Activated CD4-positive, alpha-beta memory T cell treated with anti-CD3 and anti-CD28 coated beads for 36 hours (primary cell): Measurements from ENCODE around the gene DYNLT3. TPM values are rescaled to one million over a fixed set of nuclear protein-coding genes. Genes with fewer than 3 reads are reported as not detected.

Experiments
- CTCF ChIA-PET: fragments of 350-600 bp; sonication (Branson Sonifier 250); formaldehyde crosslinking; loops from one replicate; lab custom pipeline; 2021; ENCODE audit warnings: antibody characterized with exemption, inconsistent platforms; lab: Charles Lee
- POLR2A ChIA-PET: fragments of 350-600 bp; sonication (Branson Sonifier 250); formaldehyde crosslinking; loops from one replicate; lab custom pipeline; 2021; ENCODE audit warnings: antibody characterized with exemption; lab: Charles Lee
- DNase-seq: peaks from one replicate; pipeline ENCODE4 v3.0.0-alpha.2; 2020
- H3K27ac Mint-ChIP-seq: one replicate; pipeline ENCODE4 v1.8.0; 2021; ENCODE audit warnings: mixed read lengths
- H3K27me3 Mint-ChIP-seq: one replicate; pipeline ENCODE4 v1.8.0; 2021; ENCODE audit warnings: mixed read lengths
- H3K36me3 Mint-ChIP-seq: one replicate; pipeline ENCODE4 v1.8.0; 2021; ENCODE audit warnings: mixed read lengths
- H3K4me1 Mint-ChIP-seq: one replicate; pipeline ENCODE4 v1.8.0; 2021; ENCODE audit warnings: low read depth, mixed read lengths
- H3K4me3 Mint-ChIP-seq: one replicate; pipeline ENCODE4 v1.8.0; 2021; ENCODE audit warnings: mild to moderate bottlenecking, mixed read lengths
- H3K9me3 Mint-ChIP-seq: one replicate; pipeline ENCODE4 v1.8.0; 2021; ENCODE audit warnings: mixed read lengths
- intact Hi-C: fragments of 100-400 bp; cut with micrococcal nuclease; formaldehyde crosslinking; loops from one replicate; pipeline ENCODE4 v1.15.1; 2023
- total RNA-seq, 2 experiments: library from RNA; stranded (reverse); gene quantifications; one replicate each; pipeline ENCODE4 v1.2.3, GENCODE V29; 2021

Gene DYNLT3
- total RNA-seq, 2 experiments from 2014 or later, result 27.2 to 27.7 TPM

- intact Hi-C loops, result no loop called here
- ChIA-PET CTCF (interaction anchor here (4.0 kb wide), 1 partner anchor 9 kb away, joined by 12 read pairs; no protein-coding TSS in a partner anchor), POLR2A (interaction anchor here (0.6 kb wide), 1 partner anchor 213 kb away, joined by 4 read pairs; no protein-coding TSS in a partner anchor)
- DNase-seq, result no peak
- no peak overlapping the region for H3K27ac Mint-ChIP-seq
- H3K36me3 Mint-ChIP-seq, result peaks cover 4% of the 10 kb centered on the region
- no peak overlapping the region for H3K4me3 Mint-ChIP-seq
- H3K9me3 Mint-ChIP-seq, result no peaks in the 10 kb centered on the region
- H3K27me3 Mint-ChIP-seq, result no peaks in the 10 kb centered on the region
- H3K4me1 Mint-ChIP-seq, result peaks cover 2% of the 10 kb centered on the region
Observed at GRCh38 chrX:37834937-37835336, 12.4 kb downstream of the DYNLT3 start.

DNA sequence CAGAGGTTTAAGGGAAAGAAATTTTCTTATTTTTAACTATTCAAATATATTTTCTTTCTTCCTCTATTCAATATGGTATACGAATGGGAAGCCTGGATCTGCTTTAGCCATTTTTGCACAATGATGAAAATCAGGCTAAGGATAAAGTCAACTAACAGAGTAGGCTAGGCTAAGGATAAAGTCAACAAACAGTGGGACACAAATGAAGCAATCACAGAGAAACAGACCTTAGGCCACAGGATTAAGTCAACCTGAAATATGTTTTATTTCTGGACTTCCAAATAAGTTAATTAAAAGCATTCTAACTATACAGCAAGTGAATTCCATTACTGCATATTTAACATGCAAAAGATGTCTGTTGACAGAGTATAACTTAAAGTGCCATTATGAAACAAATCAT lies 17.0 kb downstream of the DYNLT3 start:
- ChIA-PET POLR2A (no interaction called here), CTCF (interaction anchor here (3.2 kb wide), 1 partner anchor 86 kb away, joined by 21 read pairs; no protein-coding TSS in a partner anchor)
- no peaks in the 10 kb centered on the region for H3K36me3 Mint-ChIP-seq
- H3K27me3 Mint-ChIP-seq, result no peaks in the 10 kb centered on the region
- peaks cover 12% of the 10 kb centered on the region for H3K4me1 Mint-ChIP-seq
- no peak for DNase-seq
- no peak overlapping the region for H3K27ac Mint-ChIP-seq
- H3K4me3 Mint-ChIP-seq, result no peak overlapping the region
- intact Hi-C loops, result no loop called here
- no peaks in the 10 kb centered on the region for H3K9me3 Mint-ChIP-seq

- H3K36me3 Mint-ChIP-seq, result no peaks in the 10 kb centered on the region
- no peak for DNase-seq
- ChIA-PET POLR2A (no interaction called here), CTCF (interaction anchor here (1.2 to 3.2 kb wide), 2 partner anchors 75 to 85 kb away, joined by 4 to 21 read pairs; no protein-coding TSS in a partner anchor)
- H3K4me1 Mint-ChIP-seq, result peaks cover 18% of the 10 kb centered on the region
- H3K9me3 Mint-ChIP-seq, result no peaks in the 10 kb centered on the region
- no peak overlapping the region for H3K27ac Mint-ChIP-seq
- intact Hi-C loops, result loop anchor here (10.0 kb wide), 1 partner anchor 255 kb away; the partner anchor contains the start of gene LANCL3
- H3K4me3 Mint-ChIP-seq, result no peak overlapping the region
- H3K27me3 Mint-ChIP-seq, result no peaks in the 10 kb centered on the region
Observed at GRCh38 chrX:37829721-37830120, 17.6 kb downstream of the DYNLT3 start.

DNA sequence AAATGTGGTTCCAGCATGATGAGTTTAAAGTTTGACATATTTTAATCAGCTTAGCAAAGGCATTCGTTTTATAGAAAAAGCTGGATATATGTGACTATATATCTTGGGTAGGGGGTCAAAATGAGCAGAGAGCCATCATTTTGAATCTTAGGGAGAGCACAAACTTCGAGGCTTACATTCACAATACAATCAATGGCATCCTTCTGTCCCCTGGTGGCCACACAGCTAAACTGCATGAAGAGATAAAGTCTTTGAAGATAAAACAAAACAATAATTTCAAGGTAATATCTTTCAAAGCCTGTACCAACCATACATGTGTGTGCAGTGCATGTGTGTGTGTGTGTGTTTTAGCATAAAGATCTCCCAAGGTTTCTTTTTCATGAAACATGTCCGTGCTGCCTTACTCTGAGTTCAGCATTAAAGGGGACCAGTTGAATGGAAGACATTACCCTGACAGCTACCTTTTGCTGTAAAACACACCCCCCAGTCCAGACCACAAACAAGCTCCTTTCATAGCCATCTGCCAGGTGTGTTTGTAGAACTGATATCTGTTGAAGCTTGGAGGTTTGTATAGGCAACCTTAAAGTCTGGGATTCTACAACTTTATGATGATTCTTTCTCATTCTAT lies 22.0 kb downstream of the DYNLT3 start:
- Mint-ChIP-seq H3K36me3 (no peaks in the 10 kb centered on the region), H3K9me3 (no peaks in the 10 kb centered on the region), H3K27ac (no peak overlapping the region), H3K4me1 (peaks cover 26% of the 10 kb centered on the region), H3K27me3 (no peaks in the 10 kb centered on the region), H3K4me3 (no peak overlapping the region)
- POLR2A ChIA-PET, result interaction anchor here (1.0 kb wide), 1 partner anchor 331 kb away, joined by 3 read pairs; no protein-coding TSS in a partner anchor
- CTCF ChIA-PET, result interaction anchor here (0.9 to 4.8 kb wide), 13 partner anchors 11 to 407 kb away, joined by 3 to 168 read pairs (median 4); no protein-coding TSS in a partner anchor
- intact Hi-C loops, result loop anchor here (1.0 to 10.0 kb wide), 2 partner anchors 80 to 251 kb away; partner anchors contain the start of gene LANCL3
- DNase-seq, result peak; percentile 62

DNA sequence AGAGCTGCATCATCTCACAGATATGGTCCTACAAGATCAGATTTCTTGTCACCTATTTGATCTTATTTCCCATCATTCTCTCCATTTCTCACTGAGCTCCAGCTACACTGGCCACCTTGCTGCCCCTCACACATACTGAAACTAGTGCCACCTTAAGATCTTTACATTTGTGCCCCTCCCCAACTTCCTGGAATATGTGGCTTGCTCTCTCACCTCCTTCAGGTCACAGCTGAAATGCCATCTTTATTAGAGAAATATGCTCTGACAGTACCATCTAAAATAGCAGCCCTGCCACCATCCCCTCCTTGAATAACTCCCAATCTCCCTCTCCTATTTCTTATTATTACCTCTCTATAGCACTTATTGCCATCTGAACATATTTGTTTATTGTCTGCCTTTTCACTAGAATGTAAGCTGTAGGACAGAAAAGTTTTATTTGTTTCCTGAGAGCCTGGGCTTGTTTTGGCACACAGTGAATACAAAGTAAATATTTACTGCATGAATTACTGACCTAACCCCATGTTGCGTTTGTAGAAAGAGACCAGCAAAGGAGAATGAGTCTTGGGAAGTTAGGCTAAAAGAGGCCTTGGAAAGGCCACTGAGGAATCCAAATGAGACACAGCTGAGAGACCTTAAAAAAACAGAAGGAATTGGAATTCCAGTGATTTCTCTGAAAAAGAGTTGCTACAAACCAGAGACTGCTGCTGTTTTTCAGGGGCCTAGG lies 22.7 kb downstream of the DYNLT3 start:
- ChIA-PET CTCF (interaction anchor here (0.9 to 4.8 kb wide), 12 partner anchors 11 to 92 kb away, joined by 3 to 168 read pairs (median 4); no protein-coding TSS in a partner anchor), POLR2A (interaction anchor here (1.0 kb wide), 1 partner anchor 332 kb away, joined by 3 read pairs; no protein-coding TSS in a partner anchor)
- Mint-ChIP-seq H3K27me3 (no peaks in the 10 kb centered on the region), H3K4me1 (peaks cover 21% of the 10 kb centered on the region), H3K36me3 (no peaks in the 10 kb centered on the region), H3K9me3 (no peaks in the 10 kb centered on the region), H3K4me3 (no peak overlapping the region), H3K27ac (no peak overlapping the region)
- no peak for DNase-seq
- intact Hi-C loops, result loop anchor here (1.0 to 10.0 kb wide), 2 partner anchors 79 to 250 kb away; partner anchors contain the start of gene LANCL3

DNA sequence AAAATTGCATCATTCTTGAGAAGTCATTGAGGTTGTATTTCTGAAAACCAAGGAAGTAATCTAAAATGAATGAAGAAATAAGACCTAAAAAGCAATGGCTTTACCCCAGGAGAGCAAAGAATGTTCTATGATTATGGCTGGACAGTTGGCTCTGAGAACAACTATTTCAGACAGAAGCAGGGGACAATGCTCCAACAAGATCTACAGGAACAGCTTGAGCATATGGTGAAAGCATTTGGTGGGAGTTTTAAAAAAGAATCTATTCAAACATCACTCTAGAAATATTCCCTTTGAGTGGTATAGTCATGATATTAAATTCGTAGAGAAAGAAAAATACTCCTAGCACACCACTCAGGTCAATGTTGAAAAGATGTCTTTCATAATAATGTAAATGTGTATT lies 26.7 kb downstream of the DYNLT3 start:
- Mint-ChIP-seq H3K36me3 (no peaks in the 10 kb centered on the region), H3K27me3 (no peaks in the 10 kb centered on the region), H3K4me3 (no peak overlapping the region), H3K27ac (no peak overlapping the region), H3K9me3 (no peaks in the 10 kb centered on the region), H3K4me1 (peaks cover 14% of the 10 kb centered on the region)
- POLR2A ChIA-PET, result no interaction called here
- intact Hi-C loops, result loop anchor here (10.0 kb wide), 1 partner anchor 246 kb away; the partner anchor contains the start of gene LANCL3
- DNase-seq, result no peak
- CTCF ChIA-PET, result no interaction called here

GRCh38 chrX:37818031-37818430 lies 29.3 kb downstream of the DYNLT3 start:
- no peak for DNase-seq
- intact Hi-C loops, result no loop called here
- Mint-ChIP-seq H3K36me3 (no peaks in the 10 kb centered on the region), H3K27me3 (no peaks in the 10 kb centered on the region), H3K4me1 (no peaks in the 10 kb centered on the region), H3K4me3 (no peak overlapping the region), H3K9me3 (no peaks in the 10 kb centered on the region), H3K27ac (no peak overlapping the region)
- ChIA-PET POLR2A (no interaction called here), CTCF (no interaction called here)

DNA sequence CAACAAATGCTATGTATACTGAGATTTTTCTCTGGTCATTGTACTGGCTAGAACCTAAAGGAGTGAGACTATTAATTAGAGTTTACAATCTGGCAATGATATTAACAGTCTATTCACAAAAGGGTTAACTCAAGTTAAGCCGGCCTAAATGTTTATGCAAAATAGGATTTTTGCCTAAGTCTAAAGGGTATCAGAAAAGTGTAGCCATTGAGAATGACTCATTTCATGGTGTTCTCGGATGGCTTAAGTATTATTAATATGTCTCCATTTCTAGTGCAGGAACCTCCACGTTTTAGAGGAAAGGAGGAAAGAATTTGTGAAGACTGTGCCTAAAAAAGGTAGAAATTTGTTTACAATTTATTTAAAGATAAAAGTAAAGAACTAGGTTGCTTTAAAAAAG lies 29.8 kb downstream of the DYNLT3 start:
- Mint-ChIP-seq H3K9me3 (no peaks in the 10 kb centered on the region), H3K4me1 (no peaks in the 10 kb centered on the region), H3K4me3 (no peak overlapping the region), H3K36me3 (no peaks in the 10 kb centered on the region), H3K27me3 (no peaks in the 10 kb centered on the region), H3K27ac (no peak overlapping the region)
- intact Hi-C loops, result no loop called here
- DNase-seq, result no peak
- ChIA-PET POLR2A (no interaction called here), CTCF (no interaction called here)

GRCh38 chrX:37817176-37817575 lies 30.2 kb downstream of the DYNLT3 start:
- POLR2A ChIA-PET, result no interaction called here
- no peak overlapping the region for H3K27ac Mint-ChIP-seq
- CTCF ChIA-PET, result no interaction called here
- no peaks in the 10 kb centered on the region for H3K4me1 Mint-ChIP-seq
- intact Hi-C loops, result no loop called here
- no peak for DNase-seq
- no peak overlapping the region for H3K4me3 Mint-ChIP-seq
- H3K9me3 Mint-ChIP-seq, result no peaks in the 10 kb centered on the region
- H3K27me3 Mint-ChIP-seq, result no peaks in the 10 kb centered on the region
- no peaks in the 10 kb centered on the region for H3K36me3 Mint-ChIP-seq

DNA sequence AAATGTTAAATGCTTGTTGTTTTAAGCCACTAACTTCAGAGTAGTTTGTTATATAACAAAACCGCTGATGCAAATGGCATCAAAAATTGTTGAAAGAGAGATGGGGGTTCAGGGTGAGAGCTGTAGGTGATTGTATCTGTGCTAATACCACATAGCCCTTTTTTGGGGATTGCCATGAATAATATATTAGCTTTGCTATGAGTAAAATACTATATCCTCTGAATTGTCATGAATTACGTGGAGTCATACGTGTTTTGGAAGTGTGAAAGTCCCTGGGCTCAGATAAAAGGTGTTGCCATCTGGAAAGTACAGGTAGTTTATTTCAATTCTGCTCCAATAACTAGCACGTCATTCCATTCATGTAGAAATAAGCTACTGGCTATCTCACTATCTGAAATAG lies 30.6 kb downstream of the DYNLT3 start:
- no peaks in the 10 kb centered on the region for H3K27me3 Mint-ChIP-seq
- intact Hi-C loops, result no loop called here
- ChIA-PET POLR2A (no interaction called here), CTCF (no interaction called here)
- H3K9me3 Mint-ChIP-seq, result no peaks in the 10 kb centered on the region
- no peak for DNase-seq
- H3K27ac Mint-ChIP-seq, result no peak overlapping the region
- no peaks in the 10 kb centered on the region for H3K36me3 Mint-ChIP-seq
- H3K4me3 Mint-ChIP-seq, result no peak overlapping the region
- no peaks in the 10 kb centered on the region for H3K4me1 Mint-ChIP-seq

- intact Hi-C loops, result no loop called here
- Mint-ChIP-seq H3K9me3 (no peaks in the 10 kb centered on the region), H3K27me3 (no peaks in the 10 kb centered on the region), H3K4me3 (no peak overlapping the region), H3K27ac (no peak overlapping the region), H3K4me1 (no peaks in the 10 kb centered on the region), H3K36me3 (no peaks in the 10 kb centered on the region)
- ChIA-PET POLR2A (no interaction called here), CTCF (interaction anchor here (1.4 to 2.4 kb wide), 2 partner anchors 8 to 10 kb away, joined by 4 to 7 read pairs; no protein-coding TSS in a partner anchor)
- DNase-seq, result no peak
Observed at GRCh38 chrX:37815366-37815765, 32.0 kb downstream of the DYNLT3 start.

DNA sequence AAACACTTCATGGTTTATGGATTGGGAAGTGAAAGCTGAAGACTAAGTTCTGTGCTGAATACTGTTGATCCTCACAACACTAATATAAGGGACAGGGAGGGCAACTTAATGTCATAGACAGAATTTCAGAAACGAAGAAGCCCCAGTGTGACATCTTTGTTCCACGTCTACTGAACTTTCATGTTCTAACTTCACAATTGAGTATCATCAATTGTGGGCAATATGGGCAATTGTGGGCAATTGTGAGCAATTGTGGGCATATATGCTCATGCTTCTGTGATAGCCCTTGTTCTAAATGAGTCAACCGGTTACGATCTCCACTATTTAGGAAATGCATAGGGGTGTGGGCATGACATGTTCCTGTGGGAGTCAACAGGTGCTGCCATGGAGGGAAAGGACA lies 33.8 kb downstream of the DYNLT3 start:
- POLR2A ChIA-PET, result no interaction called here
- intact Hi-C loops, result no loop called here
- CTCF ChIA-PET, result interaction anchor here (2.4 kb wide), 1 partner anchor 12 kb away, joined by 7 read pairs; no protein-coding TSS in a partner anchor
- Mint-ChIP-seq H3K4me1 (no peaks in the 10 kb centered on the region), H3K27me3 (no peaks in the 10 kb centered on the region), H3K27ac (no peak overlapping the region), H3K36me3 (no peaks in the 10 kb centered on the region), H3K9me3 (no peaks in the 10 kb centered on the region), H3K4me3 (no peak overlapping the region)
- peak; percentile 8 for DNase-seq
